GM20431 (cell line): ENCODE data around the gene TOMM22.

Experiments used
- in situ Hi-C: fragments of 300-500 bp; cut with MseI, MboI; formaldehyde crosslinking; loops from one replicate; pipeline ENCODE4 v1.15.0; 2020; ENCODE audit warnings: low sequenced_read_pairs; ENCODE audit not compliant: unreplicated experiment

The TOMM22 gene

GRCh38 chr22:38694940-38695339 lies 13.2 kb downstream of the TOMM22 start:
- in situ Hi-C loops = no loop called here

- in situ Hi-C loops = no loop called here
These were observed 15.1 kb downstream of the TOMM22 start for GRCh38 chr22:38696606-38697424.

- in situ Hi-C loops = no loop called here
These were observed 15.8 kb downstream of the TOMM22 start for GRCh38 chr22:38697425-38698089.

- in situ Hi-C loops = no loop called here
These were observed 16.8 kb downstream of the TOMM22 start for GRCh38 chr22:38698407-38699094.

- in situ Hi-C loops = no loop called here
These were observed 17.4 kb downstream of the TOMM22 start for GRCh38 chr22:38699143-38699542.

GRCh38 chr22:38699784-38700183 lies 18.0 kb downstream of the TOMM22 start:
- in situ Hi-C loops = no loop called here

GRCh38 chr22:38700270-38700788 lies 18.6 kb downstream of the TOMM22 start:
- in situ Hi-C loops = no loop called here

GRCh38 chr22:38700789-38701628 lies 19.3 kb downstream of the TOMM22 start, which contains the start of gene JOSD1:
TSS of gene JOSD1 (minus strand) at chr22:38700943. CDS start at chr22:38699987, 956 bp downstream.
- in situ Hi-C loops = no loop called here

- in situ Hi-C loops = no loop called here
These were observed 23.0 kb downstream of the TOMM22 start for GRCh38 chr22:38704654-38705234.

GRCh38 chr22:38705235-38706100 lies 23.7 kb downstream of the TOMM22 start, which contains the start of gene GTPBP1:
TSS of gene GTPBP1 (plus strand) at chr22:38705944. CDS start at chr22:38705956, 12 bp downstream.
- in situ Hi-C loops = no loop called here

- in situ Hi-C loops = no loop called here
These were observed 24.5 kb downstream of the TOMM22 start for GRCh38 chr22:38706101-38706900.

- in situ Hi-C loops = no loop called here
These were observed 25.1 kb downstream of the TOMM22 start for GRCh38 chr22:38706901-38707195.

- in situ Hi-C loops = no loop called here
These were observed 25.6 kb downstream of the TOMM22 start for GRCh38 chr22:38707346-38707745.

GRCh38 chr22:38707984-38708383 lies 26.2 kb downstream of the TOMM22 start:
- in situ Hi-C loops = no loop called here

GRCh38 chr22:38709306-38709705 lies 27.5 kb downstream of the TOMM22 start:
- in situ Hi-C loops = no loop called here

- in situ Hi-C loops = no loop called here
These were observed 28.6 kb downstream of the TOMM22 start for GRCh38 chr22:38710351-38710750.

- in situ Hi-C loops = no loop called here
These were observed 29.1 kb downstream of the TOMM22 start for GRCh38 chr22:38710866-38711265.
